K562 (cell line): ENCODE measurements around the gene LRP6. TPM values are rescaled to one million over a fixed set of nuclear protein-coding genes. Genes with fewer than 3 reads are reported as not detected.
A peak's percentile ranks its signal among the peaks of the same experiment; 100 is the strongest.

ENCODE experiments used
- BCOR ChIP-seq: fragments of 450-650 bp; IDR thresholded peaks from 2 replicates; pipeline ENCODE4 v1.6.1; 2016
- CREM ChIP-seq: IDR thresholded peaks from 2 replicates; pipeline ENCODE4 v1.6.1; 2014; ENCODE audit warnings: antibody characterized with exemption, low read depth
- CXXC5 ChIP-seq: fragments of 250-450 bp; sonication (Bioruptor Pico); IDR thresholded peaks from 2 replicates; pipeline ENCODE4 v1.8.0; 2022; ENCODE audit warnings: inconsistent platforms, mild to moderate bottlenecking, moderate library complexity
- DACH1 ChIP-seq: fragments of 450-650 bp; IDR thresholded peaks from 2 replicates; pipeline ENCODE4 v1.6.1; 2018; ENCODE audit not compliant: partially characterized antibody
- HDAC8 ChIP-seq: fragments of 450-650 bp; IDR thresholded peaks from 2 replicates; pipeline ENCODE4 v1.6.1; 2016; ENCODE audit warnings: mild to moderate bottlenecking, missing genetic modification characterization, moderate library complexity, missing compliant biosample characterization
- HNRNPH1 ChIP-seq: fragments of 200-400 bp; formaldehyde crosslinking; optimal IDR thresholded peaks from 2 replicates; pipeline ENCODE3; 2017; ENCODE audit warnings: low read depth, mild to moderate bottlenecking, low read length, moderate library complexity
- MAFF ChIP-seq: IDR thresholded peaks from 2 replicates; pipeline ENCODE4 v1.6.1; 2012; ENCODE audit warnings: low read length, improper control_type of control experiment
- MAX ChIP-seq: sonication (generic); formaldehyde crosslinking; IDR thresholded peaks from 2 replicates; pipeline ENCODE4 v1.9.0; 2022; ENCODE audit warnings: mild to moderate bottlenecking, missing genetic modification reagents
- MEF2A ChIP-seq: IDR thresholded peaks from 2 replicates; pipeline ENCODE4 v1.6.1; 2011; ENCODE audit warnings: low read depth, mild to moderate bottlenecking, low read length, moderate library complexity; ENCODE audit not compliant: control insufficient read depth
- NBN ChIP-seq: fragments of 450-650 bp; IDR thresholded peaks from 2 replicates; pipeline ENCODE4 v1.6.1; 2016; ENCODE audit warnings: low read depth, mild to moderate bottlenecking
- NFIC ChIP-seq: fragments of 450-650 bp; IDR thresholded peaks from 2 replicates; pipeline ENCODE4 v1.6.1; 2017; ENCODE audit warnings: mild to moderate bottlenecking, inconsistent platforms
- NR2F6 ChIP-seq: fragments of 450-650 bp; formaldehyde crosslinking; IDR thresholded peaks from 2 replicates; pipeline ENCODE4 v1.4.0; 2020; ENCODE audit warnings: mild to moderate bottlenecking
- PTRF ChIP-seq: fragments of 450-650 bp; IDR thresholded peaks from 2 replicates; pipeline ENCODE4 v1.6.1; 2016; ENCODE audit warnings: mild to moderate bottlenecking, missing genetic modification characterization, missing compliant biosample characterization
- PYGO2 ChIP-seq: fragments of 450-650 bp; IDR thresholded peaks from 2 replicates; pipeline ENCODE4 v1.6.1; 2016; ENCODE audit warnings: mild to moderate bottlenecking, missing genetic modification characterization, moderate library complexity, missing compliant biosample characterization
- RBBP5 ChIP-seq: fragments of 200-600 bp; sonication (generic); IDR thresholded peaks from 2 replicates; pipeline ENCODE4 v1.6.1; 2012; ENCODE audit warnings: borderline replicate concordance, mild to moderate bottlenecking, low read length, control low read depth, inconsistent platforms; ENCODE audit not compliant: insufficient read depth, poor library complexity, severe bottlenecking
- TBL1XR1 ChIP-seq, 2 experiments: IDR thresholded peaks; 2 replicates each; pipeline ENCODE4 v1.6.1; 2012; ENCODE audit warnings: improper control_type of control experiment in 2 of 2, low read length in 2 of 2, mild to moderate bottlenecking in 1 of 2
- TBP ChIP-seq: optimal IDR thresholded peaks from 2 replicates; pipeline ENCODE3; 2011; ENCODE audit warnings: low read depth, low read length, improper control_type of control experiment
- ZBTB40 ChIP-seq, 2 experiments: fragments of 450-650 bp in 1 of 2; sonication (generic) in 1 of 2; formaldehyde crosslinking in 1 of 2; IDR thresholded peaks; 2 replicates each; pipeline versions ENCODE4 v1.7.1 to v1.9.0; 2016 to 2022; ENCODE audit warnings: inconsistent platforms in 1 of 2, mild to moderate bottlenecking in 1 of 2, missing genetic modification reagents in 1 of 2
- ZC3H11A ChIP-seq: IDR thresholded peaks from 2 replicates; pipeline ENCODE4 v1.6.1; 2012; ENCODE audit warnings: low read depth, low read length, improper control_type of control experiment
- ZNF274 ChIP-seq: IDR thresholded peaks from 2 replicates; pipeline ENCODE4 v1.6.1; 2011; ENCODE audit warnings: low read depth, mild to moderate bottlenecking, low read length, moderate library complexity, borderline replicate concordance
- ZNF444 ChIP-seq: fragments of 250-450 bp; sonication (Bioruptor Pico); IDR thresholded peaks from 2 replicates; pipeline ENCODE4 v1.4.0; 2020; ENCODE audit warnings: mild to moderate bottlenecking, moderate library complexity
- polyA plus RNA-seq, 8 experiments: library from polyadenylated mRNA; depleted of rRNA in 4 of 8; stranded (reverse) in 5 of 8; unstranded in 3 of 8; fragments of >200 nt; fragmentation: Nextera tagmentation in 2 of 8; fragmentation: Illumina TruSeq in 1 of 8; extraction: Ambion mirVana in 2 of 8; extraction: Trizol in 1 of 8; gene quantifications; 2 replicates each; pipeline versions ENCODE4 v1.2.1 to v1.2.3, GENCODE V29; 2011 to 2014; ENCODE audit warnings: inconsistent platforms in 1 of 8, missing spikeins in 1 of 8
- total RNA-seq, 7 experiments: library from RNA; depleted of rRNA in 6 of 7; stranded (reverse); fragments of >200 nt in 6 of 7; fragmentation: Illumina TruSeq in 2 of 7; extraction: Trizol in 2 of 7; gene quantifications; 2 replicates each; pipeline versions ENCODE4 v1.2.1 to v1.2.3, GENCODE V29; 2011 to 2021; ENCODE audit warnings: low replicate concordance in 1 of 7

LRP6 gene
- total and polyA plus RNA-seq, 9 of the 15 experiments (the other 6 are each of a cell fraction or from before 2014, with no cell fraction given), result 3.0 to 17.0 (median 10.8) TPM

GRCh38 chr12:12190087-12190809 lies 76.6 kb downstream of the LRP6 start (continued):
- no peak for TF ChIP-seq MAX
- TF ChIP-seq TBP, result no peak
- no peak for TF ChIP-seq BCOR
- no peak for TF ChIP-seq ZNF444
- peak; percentile 19; the same call in 1 of the 2 replicates for TF ChIP-seq ZBTB40 (IDR thresholded peaks at IDR 0.05)
- no peak for TF ChIP-seq ZBTB40 (CRISPR knock-in tag; IDR thresholded peaks at IDR 0.05)
- TF ChIP-seq MAFF, result no peak
- no peak for TF ChIP-seq PYGO2 (tag)
- no peak for TF ChIP-seq CREM
- no peak for TF ChIP-seq NR2F6
- no peak for TF ChIP-seq PTRF (tag)
- no peak for TF ChIP-seq HDAC8
- TF ChIP-seq MEF2A, result no peak
- TF ChIP-seq RBBP5, result no peak
- TF ChIP-seq ZNF274, result no peak
- TF ChIP-seq NBN, result 0 out of 2 replicates have a peak, but pooled peaks have one; percentile 63
- no peak for TF ChIP-seq ZC3H11A
- peak; percentile 39; the same call in 1 of the 2 replicates for TF ChIP-seq NFIC
- peak; percentile 46; the same call in 1 of the 2 replicates for TF ChIP-seq CXXC5 (CRISPR knock-in tag)
- TF ChIP-seq DACH1, result no peak
- no peak for TF ChIP-seq TBL1XR1 (IDR thresholded peaks at IDR 0.05; ENCODE audit: low read length in 2 of 2)
- no peak for TF ChIP-seq HNRNPH1
